Peyer's patch (tissue), 4 donors: ENCODE results near the gene COQ8A. TPM values are rescaled to one million over a fixed set of nuclear protein-coding genes. Genes with fewer than 3 reads are reported as not detected.

Source experiments
- DNase-seq, 3 donors: peaks; one replicate each; pipeline ENCODE4 v3.0.0-alpha.2; 2017 to 2019
- H3K27ac ChIP-seq, 4 donors: fragments of 200-600 bp; sonication (generic); one replicate each; pipeline ENCODE4 v1.5.1; 2016 to 2019
- H3K27me3 ChIP-seq, 2 donors: fragments of 200-600 bp; sonication (generic); one replicate each; pipeline ENCODE4 v1.5.1; 2019
- H3K36me3 ChIP-seq, 3 donors: fragments of 200-600 bp; sonication (generic); one replicate each; pipeline ENCODE4 v1.5.1; 2016 to 2019
- H3K4me1 ChIP-seq, 4 donors: fragments of 200-600 bp; sonication (generic); one replicate each; pipeline ENCODE4 v1.5.1; 2016 to 2019
- H3K4me3 ChIP-seq, 4 donors: fragments of 200-600 bp; sonication (generic); 1 replicate in 3 of 4; 2 replicates in 1 of 4; pipeline ENCODE4 v1.5.1; 2016 to 2019; ENCODE audit warnings: mild to moderate bottlenecking in 1 of 4
- H3K9me3 ChIP-seq, 4 donors: fragments of 200-600 bp; sonication (generic); one replicate each; pipeline ENCODE4 v1.5.1; 2016 to 2019; ENCODE audit warnings: mild to moderate bottlenecking in 1 of 4
- POLR2A ChIP-seq, 2 donors: fragments of 450-650 bp; IDR thresholded peaks; one replicate each; pipeline ENCODE4 v1.5.1; 2017; ENCODE audit warnings: antibody characterized with exemption in 2 of 2, mild to moderate bottlenecking in 2 of 2, moderate library complexity in 2 of 2
- total RNA-seq, 4 donors: library from RNA; depleted of rRNA; stranded (reverse); fragments of >200 nt; gene quantifications; one replicate each; pipeline ENCODE4 v1.1.0, GENCODE V29; 2016
- TF ChIP-seq, protein P1 (sequence below), 6 experiments: fragments of 450-650 bp in 4 of 6; fragments of 200-600 bp in 2 of 6; sonication (generic) in 1 of 6; IDR thresholded peaks; one replicate each; pipeline ENCODE4 v1.5.1; 2017 to 2019; ENCODE audit warnings: antibody characterized with exemption in 6 of 6, mild to moderate bottlenecking in 3 of 6, moderate library complexity in 1 of 6

COQ8A gene
- total RNA-seq, 4 donors from 2014 or later = 25.2 to 108 (median 48.3) TPM

DNA sequence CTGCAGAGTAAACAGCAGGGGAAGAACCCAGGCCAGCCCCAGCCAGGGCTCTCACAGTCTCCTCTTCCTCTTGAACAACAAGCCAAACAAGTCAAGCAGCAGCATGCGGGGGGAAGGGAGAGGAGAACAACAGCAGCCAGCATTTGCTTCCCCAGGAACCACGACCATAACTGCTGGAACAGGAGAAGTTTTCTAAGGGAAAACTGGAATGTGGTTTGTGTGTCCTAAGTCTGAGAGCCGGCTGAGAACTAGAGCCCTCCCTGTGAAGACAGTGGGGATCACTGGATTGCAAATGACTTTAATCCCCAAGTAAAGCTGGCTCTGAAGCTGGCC, 48.2 kb downstream of the COQ8A start:
- H3K36me3 ChIP-seq = peaks cover 0 to 33% (median 0%) of the 10 kb centered on the region in 3 donors
- TF ChIP-seq, protein P1, sequence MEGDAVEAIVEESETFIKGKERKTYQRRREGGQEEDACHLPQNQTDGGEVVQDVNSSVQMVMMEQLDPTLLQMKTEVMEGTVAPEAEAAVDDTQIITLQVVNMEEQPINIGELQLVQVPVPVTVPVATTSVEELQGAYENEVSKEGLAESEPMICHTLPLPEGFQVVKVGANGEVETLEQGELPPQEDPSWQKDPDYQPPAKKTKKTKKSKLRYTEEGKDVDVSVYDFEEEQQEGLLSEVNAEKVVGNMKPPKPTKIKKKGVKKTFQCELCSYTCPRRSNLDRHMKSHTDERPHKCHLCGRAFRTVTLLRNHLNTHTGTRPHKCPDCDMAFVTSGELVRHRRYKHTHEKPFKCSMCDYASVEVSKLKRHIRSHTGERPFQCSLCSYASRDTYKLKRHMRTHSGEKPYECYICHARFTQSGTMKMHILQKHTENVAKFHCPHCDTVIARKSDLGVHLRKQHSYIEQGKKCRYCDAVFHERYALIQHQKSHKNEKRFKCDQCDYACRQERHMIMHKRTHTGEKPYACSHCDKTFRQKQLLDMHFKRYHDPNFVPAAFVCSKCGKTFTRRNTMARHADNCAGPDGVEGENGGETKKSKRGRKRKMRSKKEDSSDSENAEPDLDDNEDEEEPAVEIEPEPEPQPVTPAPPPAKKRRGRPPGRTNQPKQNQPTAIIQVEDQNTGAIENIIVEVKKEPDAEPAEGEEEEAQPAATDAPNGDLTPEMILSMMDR (IDR thresholded peaks at IDR 0.05) = no peak
- TF ChIP-seq POLR2A (IDR thresholded peaks at IDR 0.05) = no peak
- H3K4me1 ChIP-seq = peaks cover 0 to 39% (median 4%) of the 10 kb centered on the region in 4 donors
- H3K27me3 ChIP-seq = no peaks in the 10 kb centered on the region
- H3K9me3 ChIP-seq = no peaks in the 10 kb centered on the region
- H3K27ac ChIP-seq = peak overlapping the region in 2 of 4 donors; percentile 84 to 88
- no peak overlapping the region for H3K4me3 ChIP-seq
- peak in 2 of 3 donors; percentile 61 to 64 for DNase-seq

DNA sequence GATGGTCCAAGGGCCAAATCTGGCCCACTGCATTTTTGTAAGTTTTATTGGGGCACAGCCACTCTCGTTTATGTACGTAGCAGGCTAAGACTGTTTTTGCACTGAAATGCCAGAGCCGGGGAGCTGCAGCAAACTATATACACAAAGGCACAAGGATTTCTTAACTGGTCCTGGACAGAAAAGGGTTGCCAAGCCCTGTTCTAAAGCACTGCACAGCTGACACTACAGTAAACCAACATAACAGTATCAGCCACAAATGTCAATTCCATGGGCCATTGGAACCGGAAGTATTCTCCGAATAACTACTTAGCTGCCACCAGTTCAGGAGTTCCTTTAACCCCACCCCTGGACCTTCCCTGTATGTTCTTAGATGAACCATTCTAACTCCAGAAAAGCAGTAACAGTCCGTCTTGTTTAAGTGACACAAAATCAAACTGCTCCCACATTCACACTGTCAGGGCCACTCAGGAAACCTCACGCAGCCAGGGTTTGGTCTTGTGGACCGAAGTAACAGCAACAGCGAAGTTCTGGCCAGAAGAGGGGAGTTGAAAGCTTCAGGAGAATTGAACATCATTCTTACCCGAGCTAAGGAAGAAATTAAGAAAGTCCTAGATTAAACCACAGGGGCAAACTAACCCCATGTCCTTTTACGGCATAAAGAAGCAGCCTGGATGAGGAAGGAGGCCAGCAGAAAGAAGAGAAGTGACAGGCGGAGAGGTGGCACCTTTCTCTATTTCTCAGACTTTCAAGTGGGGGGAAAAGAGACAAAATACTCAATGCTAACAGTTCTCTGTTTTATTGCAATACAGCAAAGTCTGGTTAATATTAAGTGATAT, 49.2 kb downstream of the COQ8A start:
- H3K4me1 ChIP-seq = peaks cover 0 to 39% (median 4%) of the 10 kb centered on the region in 4 donors

DNA sequence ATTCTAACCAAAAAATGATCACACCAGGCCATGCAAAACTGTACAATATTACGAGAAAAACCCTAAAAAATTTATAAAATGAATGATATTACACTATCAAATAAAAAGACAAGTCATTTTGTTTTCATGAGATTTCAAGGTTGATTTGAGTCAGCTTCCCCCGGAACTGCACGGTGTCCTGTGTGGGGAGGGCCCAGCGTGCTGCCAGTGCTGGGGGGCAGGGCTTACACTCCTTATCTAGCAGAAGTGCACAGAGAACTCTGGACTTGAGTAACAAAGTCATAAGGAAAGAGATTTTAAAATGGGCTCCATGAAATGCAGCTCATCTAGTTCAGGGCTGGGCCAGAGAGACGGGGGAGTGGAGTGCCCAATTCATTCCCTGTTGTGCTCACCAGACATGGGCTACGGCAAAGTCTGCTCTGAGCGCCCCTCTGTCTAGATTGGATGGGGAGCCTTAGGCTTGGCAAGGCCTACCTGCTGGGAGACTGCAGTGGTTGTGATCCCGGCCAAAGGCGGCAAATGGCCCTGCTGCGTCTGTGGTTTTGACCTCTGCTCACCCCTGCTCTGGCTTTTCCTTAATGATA, 50.1 kb downstream of the COQ8A start:
- peak overlapping the region in 3 of 4 donors; percentile 52 to 88 (median 84) for H3K27ac ChIP-seq
- H3K4me3 ChIP-seq = no peak overlapping the region
- no peaks in the 10 kb centered on the region for H3K27me3 ChIP-seq
- H3K9me3 ChIP-seq = no peaks in the 10 kb centered on the region
- H3K4me1 ChIP-seq = peaks cover 0 to 39% (median 4%) of the 10 kb centered on the region in 4 donors
- peak; percentile 45 to 85 (median 80) for DNase-seq
- H3K36me3 ChIP-seq = peaks cover 0 to 30% (median 0%) of the 10 kb centered on the region in 3 donors
- TF ChIP-seq POLR2A (IDR thresholded peaks at IDR 0.05) = no peak
- TF ChIP-seq, protein P1 (IDR thresholded peaks at IDR 0.05) = no peak

More for the DNA sequence above, 49.2 kb downstream of the COQ8A start:
- TF ChIP-seq, protein P1 (IDR thresholded peaks at IDR 0.05) = no peak
- TF ChIP-seq POLR2A (IDR thresholded peaks at IDR 0.05) = no peak
- no peaks in the 10 kb centered on the region for H3K9me3 ChIP-seq
- peak overlapping the region in 3 of 4 donors; percentile 52 to 88 (median 84) for H3K27ac ChIP-seq
- H3K27me3 ChIP-seq = no peaks in the 10 kb centered on the region
- no peak overlapping the region for H3K4me3 ChIP-seq
- H3K36me3 ChIP-seq = peaks cover 0 to 27% (median 0%) of the 10 kb centered on the region in 3 donors
- no peak for DNase-seq

DNA sequence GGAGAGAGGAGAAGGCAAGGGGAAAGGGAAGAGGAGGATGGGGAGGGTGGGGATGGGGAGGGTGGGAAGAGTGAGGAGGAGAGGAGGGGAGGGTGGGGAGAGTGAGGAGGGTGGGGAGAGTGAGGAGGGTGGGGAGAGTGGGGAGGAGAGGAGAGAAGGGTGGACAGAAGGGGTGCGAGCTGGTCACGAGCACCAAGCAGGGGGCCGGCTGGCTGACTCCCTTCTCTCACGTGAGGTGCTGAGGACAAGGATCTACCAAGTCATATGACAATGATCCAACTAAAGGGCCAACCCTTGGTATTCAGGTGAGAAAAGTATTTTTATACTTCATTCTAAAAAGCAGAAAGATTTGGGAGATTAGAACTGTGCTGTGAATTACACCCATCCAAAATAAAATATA, 51.8 kb downstream of the COQ8A start:
- DNase-seq = no peak
- peaks cover 0 to 39% (median 4%) of the 10 kb centered on the region in 4 donors for H3K4me1 ChIP-seq
- TF ChIP-seq, protein P1 (IDR thresholded peaks at IDR 0.05) = no peak
- no peak for TF ChIP-seq POLR2A (IDR thresholded peaks at IDR 0.05)
- no peak overlapping the region for H3K27ac ChIP-seq
- H3K4me3 ChIP-seq = no peak overlapping the region
- no peaks in the 10 kb centered on the region for H3K9me3 ChIP-seq
- H3K36me3 ChIP-seq = peaks cover 0 to 13% (median 0%) of the 10 kb centered on the region in 3 donors
- H3K27me3 ChIP-seq = no peaks in the 10 kb centered on the region

DNA sequence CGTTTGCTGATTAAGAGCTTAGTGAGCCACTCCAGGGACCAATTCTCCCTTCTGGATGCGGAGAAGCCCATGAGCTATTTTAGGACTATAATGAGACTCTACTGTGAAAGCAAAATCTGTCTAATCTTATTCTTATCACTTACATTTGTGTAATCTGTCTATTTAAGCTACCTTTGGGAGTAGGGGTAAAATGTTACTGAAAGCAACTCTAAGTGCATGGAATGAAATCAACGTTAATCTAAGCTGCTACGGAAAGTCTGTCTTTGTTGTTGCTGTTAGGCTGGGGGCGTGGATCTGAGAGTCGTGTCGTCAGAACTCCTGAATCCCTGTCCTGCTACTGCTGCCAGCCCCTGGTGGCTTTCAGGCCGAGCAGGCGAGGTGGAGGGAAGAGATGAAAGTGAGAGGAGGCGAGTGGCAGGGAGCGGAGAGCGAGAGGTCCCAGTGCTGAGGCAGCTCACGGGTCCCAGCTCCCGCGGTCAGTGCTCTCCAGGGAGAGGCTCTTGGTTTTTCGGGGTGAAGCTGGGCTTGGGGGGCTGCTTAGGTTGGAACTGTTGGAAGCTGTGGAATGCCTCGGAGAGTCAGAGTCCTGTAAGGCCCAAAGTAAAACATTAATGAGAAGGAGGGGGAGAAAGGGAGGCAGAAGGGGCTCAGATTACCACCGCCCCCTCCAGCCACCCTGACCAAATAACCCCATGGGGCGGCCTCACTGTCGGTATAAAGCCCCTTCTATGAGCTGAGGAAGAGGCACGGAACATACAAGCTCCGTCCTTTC, 53.9 kb downstream of the COQ8A start:
- Histone ChIP-seq H3K4me1 (peaks cover 0 to 22% (median 4%) of the 10 kb centered on the region in 4 donors), H3K9me3 (no peaks in the 10 kb centered on the region), H3K36me3 (peaks cover 0 to 10% (median 0%) of the 10 kb centered on the region in 3 donors), H3K4me3 (no peak overlapping the region), H3K27ac (no peak overlapping the region), H3K27me3 (no peaks in the 10 kb centered on the region)
- no peak for TF ChIP-seq POLR2A (IDR thresholded peaks at IDR 0.05)
- TF ChIP-seq, protein P1 (IDR thresholded peaks at IDR 0.05) = no peak
- peak in 1 of 3 donors; percentile 40 for DNase-seq
